Activated CD8-positive, alpha-beta memory T cell treated with anti-CD3 and anti-CD28 coated beads for 1 hour (primary cell): ENCODE measurements around the gene ZNF593.

Experiments used
- DNase-seq, 2 donors: peaks; one replicate each; pipeline ENCODE4 v3.0.0-alpha.2; 2020; ENCODE audit warnings: low read depth in 1 of 2; ENCODE audit errors: extremely low read depth in 1 of 2

Gene ZNF593

DNA sequence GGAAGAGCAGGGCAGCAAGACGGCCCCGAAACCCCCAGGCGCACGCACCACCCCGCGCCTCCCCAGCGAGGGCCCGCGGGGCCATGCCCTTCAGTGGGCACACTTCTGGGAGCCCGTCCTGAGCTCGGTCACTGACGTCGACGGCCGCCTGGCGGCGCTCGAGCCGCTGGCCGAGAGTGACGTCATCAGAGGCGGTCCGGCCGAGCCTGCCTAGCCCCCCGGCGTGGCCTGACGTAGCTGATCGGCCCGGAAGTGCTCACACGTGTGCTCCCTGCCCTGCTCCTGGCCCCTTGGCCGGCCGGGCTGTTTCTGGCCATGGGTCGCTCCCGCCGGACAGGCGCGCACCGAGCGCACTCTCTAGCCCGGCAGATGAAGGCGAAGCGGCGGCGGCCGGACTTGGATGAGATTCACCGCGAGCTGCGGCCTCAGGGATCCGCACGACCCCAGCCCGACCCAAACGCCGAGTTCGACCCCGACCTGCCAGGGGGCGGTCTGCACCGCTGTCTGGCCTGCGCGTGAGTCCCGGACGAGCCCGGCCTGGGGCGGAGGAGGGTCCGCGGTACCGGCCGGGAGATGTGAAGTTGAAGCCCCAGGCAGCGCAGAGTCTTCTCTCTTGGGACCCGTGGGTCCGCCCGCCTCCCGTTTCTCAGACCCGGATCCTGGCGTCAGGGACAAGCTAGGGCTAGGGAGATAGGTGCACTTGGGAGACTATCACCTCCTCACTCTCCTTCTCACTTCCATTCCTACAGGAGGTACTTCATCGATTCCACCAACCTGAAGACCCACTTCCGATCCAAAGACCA lies at the start of gene ZNF593:
TSS of gene ZNF593 (plus strand) at position 240 of the 803 bp plus-strand sequence. CDS start at position 316, 76 bp downstream.
- DNase-seq = peak; percentile 51 to 76

DNA sequence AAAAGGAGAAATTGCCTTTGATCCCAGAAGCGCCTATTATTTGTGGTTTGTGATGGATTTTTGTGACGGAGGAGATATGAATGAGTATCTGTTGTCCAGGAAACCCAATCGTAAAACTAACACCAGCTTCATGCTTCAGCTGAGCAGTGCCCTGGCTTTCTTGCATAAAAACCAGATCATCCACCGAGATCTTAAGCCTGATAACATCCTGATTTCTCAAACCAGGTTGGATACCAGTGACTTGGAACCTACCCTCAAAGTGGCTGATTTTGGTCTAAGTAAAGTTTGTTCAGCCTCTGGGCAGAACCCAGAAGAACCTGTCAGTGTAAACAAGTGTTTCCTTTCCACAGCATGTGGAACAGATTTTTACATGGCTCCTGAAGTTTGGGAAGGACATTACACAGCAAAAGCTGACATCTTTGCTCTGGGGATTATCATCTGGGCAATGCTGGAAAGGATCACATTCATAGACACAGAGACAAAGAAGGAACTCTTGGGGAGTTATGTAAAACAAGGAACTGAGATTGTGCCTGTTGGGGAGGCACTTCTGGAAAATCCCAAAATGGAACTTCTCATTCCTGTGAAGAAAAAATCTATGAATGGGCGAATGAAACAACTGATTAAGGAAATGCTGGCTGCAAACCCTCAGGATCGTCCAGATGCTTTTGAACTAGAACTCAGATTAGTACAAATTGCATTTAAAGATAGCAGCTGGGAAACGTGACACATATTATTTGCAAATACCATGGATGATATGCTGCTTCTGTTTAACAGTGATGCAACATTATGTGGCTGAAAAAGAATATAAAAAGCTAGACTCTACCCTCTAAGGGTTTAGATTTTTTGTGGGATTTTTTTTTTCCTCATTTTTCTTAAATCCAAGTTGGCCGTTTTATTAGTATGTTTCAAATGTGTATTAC lies 47.6 kb upstream of the ZNF593 start:
- no peak for DNase-seq

- no peak for DNase-seq
Observed at GRCh38 chr1:26122988-26123973, 46.4 kb upstream of the ZNF593 start.

- no peak for DNase-seq
Observed at GRCh38 chr1:26124418-26125331, 45.0 kb upstream of the ZNF593 start.

GRCh38 chr1:26125382-26125781 lies 44.3 kb upstream of the ZNF593 start:
- DNase-seq = no peak

GRCh38 chr1:26125946-26126320 lies 43.8 kb upstream of the ZNF593 start:
- no peak for DNase-seq

GRCh38 chr1:26126321-26127084 lies 43.2 kb upstream of the ZNF593 start:
- peak; percentile 12 to 17 for DNase-seq

DNA sequence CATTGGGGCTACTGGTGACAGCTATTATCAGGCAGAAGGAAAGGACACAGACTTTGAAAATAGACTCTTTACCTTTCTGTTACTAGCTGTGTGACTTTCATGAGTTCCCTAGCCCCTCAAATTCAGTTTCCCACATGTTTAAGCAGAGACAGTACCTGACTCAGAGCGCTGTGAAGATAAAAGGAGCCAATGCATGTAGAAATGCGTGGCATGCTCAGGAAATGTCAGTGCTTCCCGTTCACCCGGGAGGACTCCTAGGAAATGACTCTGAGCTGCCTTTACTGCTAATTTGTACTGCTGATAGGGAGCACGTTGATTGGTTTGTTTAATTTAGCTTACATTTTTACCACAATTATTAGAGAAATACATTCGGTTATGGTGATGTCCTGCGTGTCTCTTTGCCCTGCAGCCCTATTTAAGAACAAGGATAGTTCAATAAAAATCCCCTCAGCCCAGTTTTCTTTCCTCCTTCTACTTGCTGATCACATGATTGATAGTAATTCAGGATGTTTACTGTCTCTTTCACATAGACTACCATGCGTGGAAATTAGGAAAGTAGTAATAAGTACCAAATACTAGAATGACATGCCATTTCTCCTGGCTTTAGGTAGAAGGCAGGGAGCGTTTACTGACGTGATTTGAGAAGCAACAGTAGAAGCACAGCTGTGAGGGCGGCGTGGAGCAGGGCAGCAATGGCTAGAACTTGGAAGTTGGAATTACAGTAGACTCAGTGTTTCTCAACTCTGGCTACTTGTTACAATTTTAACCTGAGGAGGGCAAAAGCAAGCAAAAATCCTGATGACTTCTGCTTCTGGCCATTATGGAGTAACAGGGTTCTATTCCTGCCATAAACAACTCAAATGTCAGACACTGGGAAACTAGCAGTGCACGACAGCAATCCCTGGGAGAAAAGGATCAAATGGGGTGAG lies 42.2 kb upstream of the ZNF593 start:
- no peak for DNase-seq

DNA sequence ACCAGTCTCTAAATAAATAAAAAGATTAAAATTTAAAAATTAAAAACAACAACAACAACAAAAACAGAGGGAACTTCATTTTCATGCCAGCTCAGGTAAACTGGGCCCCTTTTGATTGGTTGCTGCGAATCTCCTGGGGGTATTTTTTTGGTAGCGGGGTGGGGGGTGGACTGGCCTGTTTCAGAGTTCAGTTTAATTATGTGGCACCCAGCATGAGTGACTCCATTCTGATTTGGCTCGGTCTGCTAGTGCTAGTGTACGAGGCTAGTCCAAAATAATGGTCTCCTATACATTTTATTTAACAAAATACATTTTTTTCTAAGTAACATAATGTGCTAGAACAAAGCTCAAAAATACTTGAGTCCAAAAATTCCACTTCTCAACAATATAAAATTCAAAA lies 39.9 kb upstream of the ZNF593 start:
- no peak for DNase-seq

DNA sequence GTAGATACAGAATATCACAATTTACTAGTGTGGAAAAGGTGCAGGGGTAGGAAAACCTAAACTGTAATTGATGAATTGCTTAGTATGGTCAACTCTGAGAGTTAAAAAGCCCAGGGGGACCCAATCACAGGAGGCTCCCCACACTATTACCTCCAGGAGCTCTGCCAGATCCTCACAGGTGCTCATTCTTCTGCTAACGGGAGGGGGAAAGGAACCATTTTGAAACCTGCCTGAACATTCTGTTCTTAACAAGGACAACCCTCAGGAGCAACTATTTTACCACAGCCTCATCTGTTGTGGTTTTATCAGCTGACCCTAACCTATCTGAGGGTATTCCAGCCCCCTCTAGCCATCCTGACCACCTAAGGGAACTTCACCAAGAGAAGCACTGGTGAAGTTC lies 39.0 kb upstream of the ZNF593 start:
- no peak for DNase-seq

GRCh38 chr1:26132128-26132833 lies 37.4 kb upstream of the ZNF593 start:
- no peak for DNase-seq

DNA sequence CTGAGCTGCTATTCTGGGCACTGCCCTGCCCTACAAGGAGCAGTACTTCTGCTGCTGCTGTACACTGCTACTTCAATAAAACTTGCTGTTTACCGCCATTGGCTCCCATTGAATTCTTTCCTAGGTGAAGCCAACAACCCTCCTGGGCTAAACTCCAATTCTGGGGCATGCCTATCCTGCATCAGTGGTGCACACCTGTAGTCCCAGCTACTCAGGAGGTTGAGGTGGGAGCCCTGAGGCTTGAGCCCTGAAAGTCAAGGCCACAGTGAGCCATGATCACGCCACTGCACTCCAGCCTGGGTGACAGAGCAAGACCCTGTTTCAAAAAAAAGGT lies 36.9 kb upstream of the ZNF593 start:
- DNase-seq = no peak

DNA sequence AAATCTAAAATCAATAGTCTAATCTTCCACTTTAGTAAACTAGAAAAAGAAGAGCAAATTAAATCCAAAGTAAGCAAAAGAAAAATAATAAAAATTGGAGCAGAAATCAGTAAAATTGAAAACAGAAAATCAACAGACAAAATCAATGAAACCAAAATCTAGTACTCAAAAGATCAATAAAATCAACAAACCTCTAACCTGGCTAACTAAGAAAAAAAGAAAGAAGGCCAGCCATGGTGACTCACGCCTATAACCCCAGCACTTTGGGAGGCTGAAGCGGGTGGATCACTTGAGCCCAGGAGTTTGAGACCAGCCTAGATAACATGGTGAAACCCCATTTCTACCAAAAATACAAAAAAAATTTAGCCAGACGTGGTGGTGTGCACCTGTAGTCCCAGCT lies 35.2 kb upstream of the ZNF593 start:
- DNase-seq = no peak

GRCh38 chr1:26138974-26139558 lies 30.6 kb upstream of the ZNF593 start:
- no peak for DNase-seq

GRCh38 chr1:26142159-26142558 lies 27.5 kb upstream of the ZNF593 start:
- DNase-seq = no peak

- peak; percentile 58 to 65 for DNase-seq
Observed at GRCh38 chr1:26145041-26145959, 24.4 kb upstream of the ZNF593 start.
